Panc1 (cell line): ENCODE data around the gene HSD17B1. TPM values are rescaled to one million over a fixed set of nuclear protein-coding genes. Genes with fewer than 3 reads are reported as not detected.
A peak's percentile ranks its signal among the peaks of the same experiment; 100 is the strongest.

Experiments
- ATAC-seq: fragments of 200-7000 bp; cut with Tn5 transposase; 2 replicates; pipeline ENCODE4 v1.9.1; 2020; ENCODE audit warnings: mild to moderate bottlenecking, moderate library complexity
- BruUV-seq: library from RNA; stranded (reverse); fragments of 400-500 nt; replicated peaks from 2 replicates; lab custom pipeline; 2021; lab: Mats Ljungman, UMichigan
- CTCF ChIA-PET: fragments of 300-600 bp; sonication (Branson Sonifier 250); formaldehyde crosslinking; loops from one replicate; lab custom pipeline; 2022; ENCODE audit warnings: antibody characterized with exemption; lab: Charles Lee
- POLR2A ChIA-PET: fragments of 300-600 bp; sonication (Branson Sonifier 250); formaldehyde crosslinking; loops from one replicate; lab custom pipeline; 2022; ENCODE audit warnings: antibody characterized with exemption; lab: Charles Lee
- DNase-seq: peaks from one replicate; pipeline ENCODE4 v3.0.0-alpha.2; 2010; ENCODE audit warnings: low read depth, low spot score
- H3K27ac ChIP-seq: 2 replicates; pipeline ENCODE4 v1.5.1; 2011; ENCODE audit warnings: mild to moderate bottlenecking, low read length, inconsistent platforms
- H3K27me3 ChIP-seq: fragments of 200-500 bp; sonication (Bioruptor generic); 2 replicates; pipeline ENCODE4 v1.6.0; 2014; ENCODE audit warnings: low read length, inconsistent platforms; ENCODE audit not compliant: control insufficient read depth, insufficient read depth
- H3K36me3 ChIP-seq: fragments of 200-500 bp; sonication (Bioruptor generic); 2 replicates; pipeline ENCODE4 v1.5.1; 2014; ENCODE audit warnings: inconsistent platforms, mild to moderate bottlenecking, low read length, moderate library complexity; ENCODE audit not compliant: control insufficient read depth, insufficient read depth
- H3K4me1 ChIP-seq: 2 replicates; pipeline ENCODE4 v1.5.1; 2011; ENCODE audit warnings: inconsistent platforms, mild to moderate bottlenecking, low read length, moderate library complexity; ENCODE audit not compliant: control insufficient read depth, insufficient read depth
- H3K4me3 ChIP-seq, 2 experiments: 2 replicates each; pipeline ENCODE4 v1.5.1; 2011 to 2012; ENCODE audit warnings: low read depth in 2 of 2, low read length in 2 of 2, mild to moderate bottlenecking in 2 of 2, inconsistent platforms in 1 of 2, moderate library complexity in 1 of 2
- H3K9me3 ChIP-seq: fragments of 200-500 bp; sonication (Bioruptor generic); 2 replicates; pipeline ENCODE4 v1.5.1; 2014; ENCODE audit warnings: low read depth, mild to moderate bottlenecking, inconsistent platforms, low read length, moderate library complexity; ENCODE audit not compliant: control insufficient read depth, insufficient read depth
- CTCF ChIP-seq: fragments of 450-650 bp; IDR thresholded peaks from 2 replicates; pipeline ENCODE4 v1.5.1; 2017; ENCODE audit warnings: mild to moderate bottlenecking
- POLR2AphosphoS5 ChIP-seq: IDR thresholded peaks from 2 replicates; pipeline ENCODE4 v1.6.1; 2012; ENCODE audit warnings: mild to moderate bottlenecking, low read depth, low read length, moderate library complexity
- REST ChIP-seq, 2 experiments: IDR thresholded peaks; 2 replicates each; pipeline ENCODE4 v1.6.1; 2011 to 2012; ENCODE audit warnings: low read depth in 2 of 2, control low read depth in 1 of 2, low read length in 1 of 2, mild to moderate bottlenecking in 1 of 2, moderate library complexity in 1 of 2; ENCODE audit not compliant: insufficient read depth in 1 of 2
- SIN3A ChIP-seq: IDR thresholded peaks from 2 replicates; pipeline ENCODE4 v1.6.1; 2012; ENCODE audit warnings: low read depth, mild to moderate bottlenecking, low read length, moderate library complexity, borderline replicate concordance; ENCODE audit not compliant: insufficient read depth
- TCF7L2 ChIP-seq: IDR thresholded peaks from 2 replicates; pipeline ENCODE4 v1.6.1; 2011; ENCODE audit warnings: mild to moderate bottlenecking, low read depth, low read length, inconsistent platforms
- in situ Hi-C: cut with HindIII; loops from 2 replicates; pipeline ENCODE4 v1.10.0; 2016; ENCODE audit warnings: low sequenced_read_pairs, low pct_unique_long_range_greater_than_20kb
- intact Hi-C: fragments of 100-400 bp; cut with micrococcal nuclease; formaldehyde crosslinking; loops from one replicate; pipeline ENCODE4 v1.10.0; 2022; ENCODE audit not compliant: unreplicated experiment
- total RNA-seq: library from RNA; stranded (reverse); gene quantifications from one replicate; pipeline ENCODE4 v1.2.1, GENCODE V29; 2021; ENCODE audit not compliant: unreplicated experiment

HSD17B1 gene
- total RNA-seq, 1 experiment from 2014 or later, result 5.4 TPM

DNA sequence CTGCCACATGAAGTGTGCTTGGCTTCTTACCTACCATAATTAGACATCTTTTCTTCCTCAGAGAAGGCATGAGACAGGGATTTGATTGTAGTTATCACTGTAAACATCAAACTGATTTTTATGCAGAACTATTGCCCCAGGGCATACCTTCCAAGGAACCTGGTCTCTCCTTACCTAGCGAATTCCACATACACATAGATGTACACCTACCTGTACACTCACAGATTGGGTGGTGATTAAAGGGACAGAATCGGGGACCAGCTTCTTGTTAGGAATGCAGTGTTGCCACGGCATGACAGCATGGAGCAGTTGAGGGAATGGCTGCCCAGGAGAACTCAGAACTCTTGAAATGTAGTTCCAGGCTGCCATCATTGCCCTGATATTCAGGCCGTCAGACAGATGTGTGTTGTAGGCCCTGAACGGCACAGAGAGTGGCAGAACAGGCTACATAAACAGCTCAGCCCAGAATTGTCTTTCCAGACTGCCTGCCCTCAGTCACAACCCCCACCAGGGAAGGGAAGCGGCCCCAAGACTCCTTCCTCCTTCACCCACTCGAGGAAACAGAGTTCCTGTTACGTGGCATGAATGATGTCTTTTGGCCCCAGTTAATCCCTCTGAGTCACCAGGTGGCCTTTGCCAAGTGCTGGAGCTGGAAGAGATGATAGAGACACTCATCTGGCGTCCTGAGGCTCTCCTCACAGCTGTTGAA, 34.5 kb upstream of the HSD17B1 start:
- POLR2A ChIA-PET, result interaction anchor here (0.5 kb wide), 1 partner anchor 594 kb away, joined by 3 read pairs; no protein-coding TSS in a partner anchor
- in situ Hi-C loops (no loop called here), intact Hi-C loops (no loop called here)
- H3K9me3 ChIP-seq, result no peaks in the 10 kb centered on the region
- no peaks in the 10 kb centered on the region for H3K36me3 ChIP-seq
- H3K4me3 ChIP-seq, result no peak overlapping the region
- no peaks in the 10 kb centered on the region for H3K27me3 ChIP-seq
- peaks cover 64% of the 10 kb centered on the region for H3K4me1 ChIP-seq
- no peak for TF ChIP-seq POLR2AphosphoS5
- TF ChIP-seq CTCF, result no peak
- TF ChIP-seq REST (IDR thresholded peaks at IDR 0.05; ENCODE audit: insufficient read depth in 1 of 2, low read depth in 2 of 2, low read length in 1 of 2), result no peak
- no peak for TF ChIP-seq TCF7L2
- no peak for TF ChIP-seq SIN3A
- DNase-seq (peak; percentile 69), ATAC-seq (peak; percentile 46; the same call in 1 of the 2 replicates)
- BruUV-seq, result no TSS peak
- peak overlapping the region; percentile 97 for H3K27ac ChIP-seq
- CTCF ChIA-PET, result interaction anchor here (0.6 to 1.3 kb wide), 3 partner anchors 9 to 203 kb away, joined by 5 read pairs; partner anchors contain the start of gene CAVIN1

GRCh38 chr17:42518755-42519545, 33.8 kb upstream of the HSD17B1 start:
- H3K9me3 ChIP-seq, result no peaks in the 10 kb centered on the region
- TF ChIP-seq POLR2AphosphoS5 (no peak; the same call in 1 of the 2 replicates), CTCF (no peak)
- no peak overlapping the region for H3K4me3 ChIP-seq
- H3K36me3 ChIP-seq, result no peaks in the 10 kb centered on the region
- H3K4me1 ChIP-seq, result peaks cover 64% of the 10 kb centered on the region
- CTCF ChIA-PET, result interaction anchor here (1.4 kb wide), 1 partner anchor 297 kb away, joined by 3 read pairs; no protein-coding TSS in a partner anchor
- intact Hi-C loops, result no loop called here
- H3K27me3 ChIP-seq, result no peaks in the 10 kb centered on the region
- H3K27ac ChIP-seq, result peak overlapping the region; percentile 97
- BruUV-seq, result no TSS peak
- POLR2A ChIA-PET, result interaction anchor here (0.5 kb wide), 2 partner anchors 25 to 595 kb away, joined by 3 read pairs; no protein-coding TSS in a partner anchor
- ATAC-seq, result peak; percentile 39
- DNase-seq, result no peak
- in situ Hi-C loops, result no loop called here
